IPS-18a (cell line): ENCODE results near the gene CLDN12.
"Not testable (repeated sequence)": the region's sequence is repeated elsewhere in the genome, so short reads cannot be mapped to it uniquely, and the experiment has no call there.

Experiments used
- H3K27ac ChIP-seq: one replicate; pipeline ENCODE4 v1.5.1; 2013; ENCODE audit warnings: low read length
- H3K27me3 ChIP-seq: one replicate; pipeline ENCODE4 v1.6.1; 2013; ENCODE audit warnings: mild to moderate bottlenecking, low read length; ENCODE audit not compliant: control insufficient read depth, insufficient read depth
- H3K36me3 ChIP-seq: one replicate; pipeline ENCODE4 v1.6.1; 2013; ENCODE audit warnings: low read depth, low read length; ENCODE audit not compliant: control insufficient read depth
- H3K4me1 ChIP-seq: one replicate; pipeline ENCODE4 v1.6.1; 2013; ENCODE audit warnings: low read depth, low read length; ENCODE audit not compliant: control insufficient read depth
- H3K4me3 ChIP-seq: one replicate; pipeline ENCODE4 v1.5.1; 2013; ENCODE audit warnings: low read length
- H3K9ac ChIP-seq: one replicate; pipeline ENCODE4 v1.6.1; 2013; ENCODE audit warnings: mild to moderate bottlenecking, low read length, moderate library complexity
- H3K9me3 ChIP-seq: one replicate; pipeline ENCODE4 v1.6.1; 2013; ENCODE audit warnings: low read depth, low read length; ENCODE audit not compliant: control insufficient read depth

CLDN12 gene

DNA sequence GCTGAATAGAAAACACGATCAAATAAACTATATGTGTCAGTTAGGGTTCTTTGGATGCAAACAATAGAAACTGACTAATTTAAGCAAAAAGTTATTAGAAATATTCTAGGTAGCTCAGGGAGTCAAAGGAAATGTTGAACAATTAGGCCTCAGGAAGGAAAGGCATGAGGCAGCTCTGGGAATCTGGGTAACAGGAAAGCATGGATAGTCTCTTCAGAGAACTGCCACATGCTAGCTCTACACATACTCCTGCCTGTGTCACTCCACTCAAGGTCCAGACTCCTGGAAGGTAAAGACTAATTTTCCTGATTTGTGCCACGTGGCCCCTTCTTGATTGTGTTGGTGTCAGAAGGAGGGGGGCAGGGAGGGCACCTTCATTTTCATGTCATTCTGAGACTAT, 42.4 kb downstream of the CLDN12 start:
- no peak overlapping the region for H3K9ac ChIP-seq
- no peak overlapping the region for H3K4me3 ChIP-seq
- H3K27me3 ChIP-seq = no peaks in the 10 kb centered on the region
- H3K4me1 ChIP-seq = no peaks in the 10 kb centered on the region
- no peaks in the 10 kb centered on the region for H3K9me3 ChIP-seq
- no peaks in the 10 kb centered on the region for H3K36me3 ChIP-seq
- H3K27ac ChIP-seq = no peak overlapping the region

DNA sequence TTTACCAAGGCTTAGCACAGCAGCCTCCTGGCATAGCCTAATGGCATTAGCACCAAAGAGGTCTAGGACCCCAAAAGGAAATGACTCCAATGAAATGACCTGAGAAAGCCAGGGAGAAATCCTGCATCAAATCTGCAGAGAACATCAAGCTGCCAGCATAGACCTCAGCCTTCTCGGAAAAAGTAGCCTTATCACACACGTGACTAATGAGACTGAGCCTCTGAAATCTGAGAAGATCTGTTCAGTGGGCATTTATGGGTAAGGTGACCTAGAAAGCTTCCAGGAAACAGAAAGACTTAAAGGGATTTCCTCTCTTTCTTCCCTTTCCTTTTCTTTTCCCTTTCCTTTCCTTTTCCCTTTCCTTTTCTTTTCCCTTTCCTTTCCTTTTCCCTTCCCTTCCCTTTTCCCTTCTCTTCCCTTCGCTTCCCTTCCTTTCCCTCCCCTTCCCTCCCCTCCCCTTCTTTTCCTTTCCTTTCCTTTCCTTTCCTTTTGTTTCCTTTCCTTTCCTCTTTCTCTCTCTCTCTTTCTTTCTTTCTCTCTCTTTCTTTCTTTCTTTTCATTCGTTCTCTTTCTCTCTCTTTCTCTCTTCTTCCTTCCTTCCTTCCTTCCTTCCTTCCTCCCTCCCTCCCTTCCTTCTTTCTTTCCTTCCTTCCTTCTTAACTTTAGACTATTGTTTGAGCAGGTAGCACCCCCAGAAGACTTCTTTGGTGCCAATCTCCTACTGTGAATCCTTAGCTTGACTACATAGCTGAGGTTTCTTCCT, 43.1 kb downstream of the CLDN12 start:
- Histone ChIP-seq H3K9me3 (no peaks in the 10 kb centered on the region), H3K4me3 (no peak overlapping the region), H3K36me3 (no peaks in the 10 kb centered on the region), H3K27ac (no peak overlapping the region), H3K27me3 (no peaks in the 10 kb centered on the region), H3K4me1 (no peaks in the 10 kb centered on the region), H3K9ac (no peak overlapping the region)

DNA sequence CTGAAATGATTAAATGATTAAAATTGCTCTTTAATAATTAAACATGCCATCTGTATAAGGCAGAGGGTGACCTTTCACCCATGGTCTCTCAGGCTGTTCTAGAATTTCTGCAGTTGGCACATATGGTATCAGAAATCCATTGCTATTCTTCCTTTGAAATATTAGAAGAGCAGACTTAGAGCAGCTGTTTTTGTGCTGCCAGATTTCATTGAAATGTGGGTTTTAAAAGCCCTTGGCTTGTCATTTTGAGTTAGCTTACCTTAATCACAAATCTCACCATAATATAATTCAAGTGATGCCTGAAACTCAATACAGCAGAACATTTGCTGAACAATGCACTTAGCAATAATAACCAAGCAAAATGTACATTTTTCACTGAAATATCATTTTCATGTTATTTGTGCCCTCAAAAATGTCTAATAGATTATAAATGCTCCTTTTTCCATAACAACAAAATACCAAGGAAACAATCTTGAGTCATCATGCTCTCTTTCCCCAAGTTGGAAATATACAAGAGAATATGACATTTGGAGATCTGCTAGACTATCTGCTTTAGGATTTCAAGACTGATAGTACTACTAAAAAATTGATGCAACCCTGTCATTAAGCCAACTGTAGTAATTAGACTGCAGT, 50.1 kb downstream of the CLDN12 start:
- Histone ChIP-seq H3K4me1 (no peaks in the 10 kb centered on the region), H3K4me3 (no peak overlapping the region), H3K9me3 (no peaks in the 10 kb centered on the region), H3K36me3 (no peaks in the 10 kb centered on the region), H3K27me3 (no peaks in the 10 kb centered on the region), H3K27ac (no peak overlapping the region), H3K9ac (no peak overlapping the region)

DNA sequence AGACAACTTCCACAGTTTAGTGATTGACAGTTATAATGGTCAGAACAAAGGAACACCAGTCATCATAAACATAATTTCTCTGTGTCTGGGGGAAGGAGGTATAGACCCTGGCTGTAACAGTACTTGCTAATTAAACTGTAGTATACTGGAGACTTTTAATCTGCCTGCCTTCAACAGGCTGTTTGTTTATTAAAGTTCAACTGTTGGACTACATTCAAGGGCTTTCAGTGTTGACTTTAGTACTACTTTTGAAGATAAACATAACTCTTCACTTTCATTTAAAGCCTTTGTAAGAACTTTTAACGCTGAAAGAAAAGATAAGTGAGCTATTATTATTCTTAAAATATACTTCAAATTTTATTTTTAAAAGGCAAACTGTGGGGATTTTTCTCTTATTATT, 50.7 kb downstream of the CLDN12 start:
- Histone ChIP-seq H3K36me3 (no peaks in the 10 kb centered on the region), H3K27me3 (no peaks in the 10 kb centered on the region), H3K9me3 (no peaks in the 10 kb centered on the region), H3K9ac (no peak overlapping the region), H3K4me3 (no peak overlapping the region), H3K4me1 (no peaks in the 10 kb centered on the region), H3K27ac (no peak overlapping the region)

DNA sequence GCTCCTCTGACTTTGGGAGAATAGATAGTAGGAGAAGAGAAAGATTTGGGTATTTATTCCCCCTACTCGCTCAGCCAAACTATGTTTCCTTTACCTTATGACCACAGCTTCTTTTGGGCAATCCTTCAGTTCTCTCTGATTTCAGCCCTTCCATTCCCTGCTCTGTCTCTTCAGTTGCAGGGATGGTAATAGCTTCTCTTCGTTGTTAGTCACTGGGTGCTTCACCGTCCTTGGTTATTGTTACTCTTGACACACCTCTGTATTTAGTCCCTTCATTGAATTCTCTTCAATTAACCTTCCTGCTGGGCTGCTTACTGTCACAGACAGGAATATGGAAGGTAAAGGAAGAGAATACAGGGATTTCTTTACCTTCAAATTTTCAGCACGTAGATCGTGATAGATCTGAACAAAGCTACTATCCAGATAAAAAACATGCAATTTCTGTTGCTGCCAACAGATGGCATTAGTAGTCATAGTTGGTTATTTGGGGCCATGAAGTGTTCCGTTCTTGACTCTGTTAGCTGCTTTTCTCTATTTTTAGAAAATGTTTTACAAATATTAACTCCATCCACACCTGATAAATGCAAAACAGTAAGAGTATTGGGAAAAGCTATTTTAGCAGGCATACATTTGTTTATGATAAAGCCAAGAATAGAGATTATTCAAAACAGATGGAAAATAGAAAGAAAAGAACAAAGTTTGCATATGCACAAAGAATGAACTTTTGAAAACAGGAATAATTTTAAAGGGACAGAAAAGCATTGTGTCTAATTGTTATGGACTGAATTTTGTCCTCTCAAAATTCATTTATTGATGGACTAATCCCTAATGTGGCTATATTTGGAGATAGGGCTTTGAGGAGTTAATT, 52.1 kb downstream of the CLDN12 start:
- Histone ChIP-seq H3K4me1 (no peaks in the 10 kb centered on the region), H3K36me3 (no peaks in the 10 kb centered on the region), H3K4me3 (peak overlapping the region; percentile 35), H3K27me3 (no peaks in the 10 kb centered on the region), H3K27ac (no peak overlapping the region), H3K9me3 (no peaks in the 10 kb centered on the region), H3K9ac (no peak overlapping the region)

DNA sequence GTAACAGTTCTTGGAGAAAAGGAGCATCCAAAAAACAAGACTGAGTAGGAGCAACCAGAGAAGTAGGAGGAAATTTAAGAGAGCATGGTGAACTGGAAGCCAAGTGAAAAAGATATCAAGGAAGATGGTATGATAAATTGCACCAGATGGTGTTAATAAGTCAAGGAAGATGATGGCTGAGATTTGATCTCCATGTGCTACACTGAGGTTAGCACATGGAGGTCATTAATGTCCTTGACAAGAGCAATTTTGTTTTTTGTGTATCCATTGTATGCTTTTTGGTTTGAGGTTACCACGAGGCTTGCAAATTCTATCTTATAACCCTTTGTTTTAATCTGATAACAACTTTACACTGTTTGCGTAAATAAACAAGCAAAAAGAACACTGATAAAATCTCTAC, 54.8 kb downstream of the CLDN12 start:
- H3K27me3 ChIP-seq = no peaks in the 10 kb centered on the region
- H3K27ac ChIP-seq = no peak overlapping the region
- no peaks in the 10 kb centered on the region for H3K9me3 ChIP-seq
- H3K9ac ChIP-seq = no peak overlapping the region
- H3K4me3 ChIP-seq = no peak overlapping the region
- no peaks in the 10 kb centered on the region for H3K4me1 ChIP-seq
- H3K36me3 ChIP-seq = no peaks in the 10 kb centered on the region

DNA sequence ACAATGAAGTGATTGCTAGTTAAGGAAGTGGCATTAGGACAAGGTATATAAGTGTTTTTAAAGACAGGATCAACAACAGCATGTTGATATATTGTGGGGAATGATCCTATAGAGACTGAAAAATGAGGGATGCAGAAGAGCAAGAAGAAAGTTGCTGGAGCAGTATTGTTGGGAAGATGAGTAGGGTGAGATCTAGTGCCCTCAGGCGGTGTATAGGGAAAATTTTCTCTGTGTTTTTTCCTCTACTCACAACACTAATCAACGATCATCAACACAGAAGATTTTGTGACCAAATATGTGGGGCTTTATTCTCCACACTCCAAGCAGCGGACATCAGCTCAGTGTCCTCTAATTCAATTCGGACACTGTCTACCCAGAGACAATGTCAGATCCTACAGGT, 56.6 kb downstream of the CLDN12 start:
- no peak overlapping the region for H3K4me3 ChIP-seq

DNA sequence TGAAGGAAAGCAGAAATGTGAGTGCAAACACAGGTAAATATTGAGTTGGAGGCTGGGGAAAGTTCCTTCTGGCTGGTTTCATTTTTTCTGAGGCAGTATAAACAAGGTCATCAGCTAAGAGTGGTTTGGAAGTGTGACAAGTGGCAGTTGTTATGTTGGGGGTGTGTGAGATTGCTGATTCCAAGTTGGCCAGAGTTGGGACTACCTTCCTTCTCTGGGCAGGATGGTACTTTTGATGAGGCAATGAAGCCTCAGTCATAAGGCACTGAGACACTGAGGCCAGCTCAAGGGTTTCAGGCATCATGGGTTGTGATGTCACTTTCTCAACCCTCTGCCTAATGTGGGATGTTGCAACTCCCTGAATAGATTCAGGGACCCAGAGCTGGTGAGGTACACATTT, 58.0 kb downstream of the CLDN12 start:
- H3K9me3 ChIP-seq = peaks cover 6% of the 10 kb centered on the region
- no peak overlapping the region for H3K4me3 ChIP-seq
- H3K9ac ChIP-seq = no peak overlapping the region
- no peaks in the 10 kb centered on the region for H3K27me3 ChIP-seq
- H3K27ac ChIP-seq = no peak overlapping the region
- H3K4me1 ChIP-seq = no peaks in the 10 kb centered on the region
- H3K36me3 ChIP-seq = no peaks in the 10 kb centered on the region

More for the DNA sequence above, 56.6 kb downstream of the CLDN12 start:
- no peaks in the 10 kb centered on the region for H3K4me1 ChIP-seq
- no peak overlapping the region for H3K9ac ChIP-seq
- no peak overlapping the region for H3K27ac ChIP-seq
- no peaks in the 10 kb centered on the region for H3K27me3 ChIP-seq
- peaks cover 6% of the 10 kb centered on the region for H3K9me3 ChIP-seq
- H3K36me3 ChIP-seq = no peaks in the 10 kb centered on the region

DNA sequence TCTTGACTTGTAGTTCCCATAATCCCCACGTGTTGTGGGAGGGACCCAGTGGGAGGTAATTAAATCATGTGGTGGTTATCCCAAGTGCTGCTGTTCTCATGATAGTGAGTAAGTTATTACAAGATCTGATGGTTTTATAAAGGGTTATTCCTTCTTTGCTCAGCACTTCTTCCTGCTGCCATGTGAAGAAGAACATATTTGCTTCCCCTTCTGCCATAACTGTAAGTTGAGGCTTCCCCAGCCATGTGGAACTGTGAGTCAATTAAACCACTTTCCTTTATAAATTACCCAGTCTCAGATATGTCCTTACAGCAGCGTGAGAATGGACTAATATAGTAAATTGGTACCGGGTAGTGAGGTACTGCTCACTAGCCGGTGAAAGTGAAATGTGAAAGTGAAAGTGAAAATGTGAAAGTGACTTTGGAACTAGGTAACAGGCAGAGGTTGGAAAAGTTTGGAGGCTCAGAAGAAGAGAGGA, 59.9 kb downstream of the CLDN12 start:
- H3K36me3 ChIP-seq, H3K27me3 ChIP-seq, H3K27ac ChIP-seq, H3K9me3 ChIP-seq, H3K4me1 ChIP-seq, H3K9ac ChIP-seq, H3K4me3 ChIP-seq: not testable (repeated sequence)
